Loucy (cell line): ENCODE data around the gene PLEKHA7.
"Not testable (repeated sequence)": the region's sequence is repeated elsewhere in the genome, so short reads cannot be mapped to it uniquely, and the experiment has no call there.

Experiments used
- H2AFZ ChIP-seq: fragments of 200-600 bp; sonication (generic); 2 replicates; pipeline ENCODE4 v1.6.0; 2016; ENCODE audit warnings: antibody characterized with exemption, mild to moderate bottlenecking, low read length, moderate library complexity
- H3F3A ChIP-seq: fragments of 200-600 bp; 2 replicates; pipeline ENCODE4 v1.6.0; 2016; ENCODE audit warnings: antibody characterized with exemption, low read depth, mild to moderate bottlenecking
- H3K27me3 ChIP-seq: fragments of 200-600 bp; sonication (generic); 2 replicates; pipeline ENCODE4 v1.6.1; 2014; ENCODE audit warnings: low read length, mild to moderate bottlenecking; ENCODE audit not compliant: insufficient read depth, poor library complexity, severe bottlenecking
- H3K36me3 ChIP-seq: fragments of 200-600 bp; sonication (generic); 2 replicates; pipeline ENCODE4 v1.6.1; 2016; ENCODE audit warnings: low read length; ENCODE audit not compliant: insufficient read depth
- H3K4me1 ChIP-seq: fragments of 200-600 bp; sonication (generic); 2 replicates; pipeline ENCODE4 v1.5.1; 2014; ENCODE audit warnings: low read length, mild to moderate bottlenecking; ENCODE audit not compliant: insufficient read depth, poor library complexity, severe bottlenecking
- H3K4me2 ChIP-seq: fragments of 200-600 bp; sonication (generic); 2 replicates; pipeline ENCODE4 v1.6.0; 2014; ENCODE audit warnings: antibody characterized with exemption, low read length, low read depth, mild to moderate bottlenecking; ENCODE audit not compliant: poor library complexity, severe bottlenecking
- H3K4me3 ChIP-seq: fragments of 200-600 bp; sonication (generic); 2 replicates; pipeline ENCODE4 v1.5.1; 2014; ENCODE audit warnings: low read length, mild to moderate bottlenecking, mixed read lengths; ENCODE audit not compliant: poor library complexity, severe bottlenecking
- H3K79me2 ChIP-seq: fragments of 200-600 bp; sonication (generic); 2 replicates; pipeline ENCODE4 v1.6.1; 2014; ENCODE audit warnings: low read length; ENCODE audit not compliant: insufficient read depth
- H3K9ac ChIP-seq: fragments of 200-600 bp; sonication (generic); 2 replicates; pipeline ENCODE4 v1.6.0; 2014; ENCODE audit warnings: mild to moderate bottlenecking, low read depth, low read length, moderate library complexity; ENCODE audit not compliant: poor library complexity, severe bottlenecking
- H3K9me2 ChIP-seq: fragments of 200-600 bp; sonication (generic); replicated peaks from 2 replicates; pipeline ENCODE4 v1.6.1; 2016; ENCODE audit warnings: low read depth, low read length, mixed read lengths
- H3K9me3 ChIP-seq: fragments of 200-600 bp; sonication (generic); 2 replicates; pipeline ENCODE4 v1.6.1; 2014; ENCODE audit warnings: mild to moderate bottlenecking, antibody characterized with exemption, low read length, low read depth; ENCODE audit not compliant: insufficient read depth
- H4K20me1 ChIP-seq: fragments of 200-600 bp; sonication (generic); 2 replicates; pipeline ENCODE4 v1.6.0; 2014; ENCODE audit warnings: antibody characterized with exemption, low read length, mild to moderate bottlenecking; ENCODE audit not compliant: insufficient read depth, poor library complexity, severe bottlenecking
- EZH2phosphoT487 ChIP-seq: fragments of 200-600 bp; IDR thresholded peaks from 2 replicates; pipeline ENCODE4 v1.6.1; 2018; ENCODE audit warnings: antibody characterized with exemption, mild to moderate bottlenecking, moderate library complexity, borderline replicate concordance
- TF ChIP-seq, protein P1 (sequence below): fragments of 200-600 bp; sonication (generic); conservative IDR thresholded peaks from 2 replicates; pipeline ENCODE4 v1.5.1; 2014; ENCODE audit warnings: mild to moderate bottlenecking, antibody characterized with exemption, low read length

The PLEKHA7 gene

GRCh38 chr11:17002543-17002942 is 11.7 kb downstream of the PLEKHA7 start:
- no peaks in the 10 kb centered on the region for H3K9me3 ChIP-seq
- H3K4me2 ChIP-seq = no peak overlapping the region
- no peak overlapping the region for H3K4me3 ChIP-seq
- no peaks in the 10 kb centered on the region for H3K27me3 ChIP-seq
- no peak overlapping the region for H2AFZ ChIP-seq
- H3K9ac ChIP-seq = no peak overlapping the region
- H4K20me1 ChIP-seq = no peaks in the 10 kb centered on the region
- peaks cover 2% of the 10 kb centered on the region for H3K4me1 ChIP-seq
- H3K79me2 ChIP-seq = peaks cover 4% of the 10 kb centered on the region; the same call in 1 of the 2 replicates
- TF ChIP-seq EZH2phosphoT487 = no peak
- TF ChIP-seq, protein P1, sequence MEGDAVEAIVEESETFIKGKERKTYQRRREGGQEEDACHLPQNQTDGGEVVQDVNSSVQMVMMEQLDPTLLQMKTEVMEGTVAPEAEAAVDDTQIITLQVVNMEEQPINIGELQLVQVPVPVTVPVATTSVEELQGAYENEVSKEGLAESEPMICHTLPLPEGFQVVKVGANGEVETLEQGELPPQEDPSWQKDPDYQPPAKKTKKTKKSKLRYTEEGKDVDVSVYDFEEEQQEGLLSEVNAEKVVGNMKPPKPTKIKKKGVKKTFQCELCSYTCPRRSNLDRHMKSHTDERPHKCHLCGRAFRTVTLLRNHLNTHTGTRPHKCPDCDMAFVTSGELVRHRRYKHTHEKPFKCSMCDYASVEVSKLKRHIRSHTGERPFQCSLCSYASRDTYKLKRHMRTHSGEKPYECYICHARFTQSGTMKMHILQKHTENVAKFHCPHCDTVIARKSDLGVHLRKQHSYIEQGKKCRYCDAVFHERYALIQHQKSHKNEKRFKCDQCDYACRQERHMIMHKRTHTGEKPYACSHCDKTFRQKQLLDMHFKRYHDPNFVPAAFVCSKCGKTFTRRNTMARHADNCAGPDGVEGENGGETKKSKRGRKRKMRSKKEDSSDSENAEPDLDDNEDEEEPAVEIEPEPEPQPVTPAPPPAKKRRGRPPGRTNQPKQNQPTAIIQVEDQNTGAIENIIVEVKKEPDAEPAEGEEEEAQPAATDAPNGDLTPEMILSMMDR = no peak
- H3F3A ChIP-seq = no peaks in the 10 kb centered on the region
- H3K36me3 ChIP-seq = no peaks in the 10 kb centered on the region
- no peaks in the 10 kb centered on the region for H3K9me2 ChIP-seq

DNA sequence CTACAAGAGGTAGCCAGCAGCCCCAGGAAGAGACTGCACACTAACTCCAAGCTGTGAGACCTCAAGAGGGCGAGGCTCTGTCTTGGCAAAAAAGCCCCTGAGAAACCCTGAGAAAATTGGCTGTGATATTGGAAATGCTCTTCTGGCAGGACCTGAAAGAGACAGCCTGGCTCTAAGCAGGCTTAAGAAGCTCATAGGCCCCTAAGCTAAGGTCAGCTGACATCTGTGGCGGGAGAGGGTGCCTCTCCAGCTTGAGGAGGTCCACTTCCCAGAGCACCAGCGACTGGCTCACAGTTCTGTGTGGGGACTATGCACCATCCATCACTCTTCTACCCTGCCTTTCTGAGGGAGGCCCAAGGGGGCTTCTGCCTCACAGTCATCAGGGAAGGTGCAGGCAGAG is 12.4 kb downstream of the PLEKHA7 start:
- no peaks in the 10 kb centered on the region for H3K9me3 ChIP-seq
- no peak overlapping the region for H3K4me2 ChIP-seq
- no peak overlapping the region for H3K4me3 ChIP-seq
- no peaks in the 10 kb centered on the region for H3F3A ChIP-seq
- H3K4me1 ChIP-seq = peaks cover 2% of the 10 kb centered on the region
- no peaks in the 10 kb centered on the region for H3K27me3 ChIP-seq
- H3K36me3 ChIP-seq = no peaks in the 10 kb centered on the region
- no peak for TF ChIP-seq EZH2phosphoT487
- TF ChIP-seq, protein P1 = no peak
- no peak overlapping the region for H3K9ac ChIP-seq
- no peaks in the 10 kb centered on the region for H3K9me2 ChIP-seq
- no peaks in the 10 kb centered on the region for H4K20me1 ChIP-seq
- H3K79me2 ChIP-seq = peaks cover 4% of the 10 kb centered on the region; the same call in 1 of the 2 replicates
- no peak overlapping the region for H2AFZ ChIP-seq

- Histone ChIP-seq H3K27me3 (no peaks in the 10 kb centered on the region), H3K9me2 (no peaks in the 10 kb centered on the region), H3K4me1 (peaks cover 7% of the 10 kb centered on the region), H3K79me2 (peaks cover 4% of the 10 kb centered on the region; the same call in 1 of the 2 replicates), H3K4me3 (no peak overlapping the region), H3K9me3 (no peaks in the 10 kb centered on the region), H2AFZ (no peak overlapping the region), H4K20me1 (no peaks in the 10 kb centered on the region), H3K9ac (no peak overlapping the region), H3K4me2 (no peak overlapping the region), H3K36me3 (no peaks in the 10 kb centered on the region), H3F3A (no peaks in the 10 kb centered on the region)
- TF ChIP-seq, protein P1 = no peak
- TF ChIP-seq EZH2phosphoT487 = no peak
Measured at GRCh38 chr11:17000987-17001386, 13.2 kb downstream of the PLEKHA7 start.

GRCh38 chr11:17000253-17000652 is 14.0 kb downstream of the PLEKHA7 start:
- H3F3A ChIP-seq, H3K4me2 ChIP-seq, H3K36me3 ChIP-seq, H4K20me1 ChIP-seq, H3K9ac ChIP-seq, H2AFZ ChIP-seq, H3K9me3 ChIP-seq, H3K79me2 ChIP-seq, H3K9me2 ChIP-seq, H3K4me3 ChIP-seq, H3K27me3 ChIP-seq: not testable (repeated sequence)
- H3K4me1 ChIP-seq = peaks cover 11% of the 10 kb centered on the region
